ENCODE results near the gene BMF.

DNA sequence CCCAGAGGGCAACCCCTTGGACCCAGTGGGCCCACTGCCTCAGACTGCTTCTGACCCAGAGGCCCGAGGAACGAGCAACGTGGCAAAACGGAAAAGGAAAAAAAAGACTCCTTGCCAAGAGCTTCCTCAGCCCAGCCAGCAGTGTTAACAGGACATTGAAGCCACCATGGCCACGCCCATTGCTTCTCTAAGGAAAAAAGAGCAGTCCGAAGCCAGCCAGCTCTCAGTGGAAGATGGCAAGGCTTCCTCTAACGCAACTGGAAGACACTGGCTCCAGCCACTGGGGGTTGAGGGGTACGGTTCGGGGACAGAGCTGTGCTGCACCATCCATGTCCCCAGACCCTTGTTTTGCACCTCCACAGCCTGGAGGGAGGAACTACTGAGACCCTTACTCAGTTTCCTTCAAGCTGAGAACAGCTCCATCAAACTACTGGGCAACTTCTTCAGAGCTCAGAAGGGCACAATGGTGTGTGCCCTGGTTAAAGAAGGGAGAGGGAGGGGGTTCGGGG lies 10.7 kb downstream of the BMF start:
- TF ChIP-seq, protein P1, sequence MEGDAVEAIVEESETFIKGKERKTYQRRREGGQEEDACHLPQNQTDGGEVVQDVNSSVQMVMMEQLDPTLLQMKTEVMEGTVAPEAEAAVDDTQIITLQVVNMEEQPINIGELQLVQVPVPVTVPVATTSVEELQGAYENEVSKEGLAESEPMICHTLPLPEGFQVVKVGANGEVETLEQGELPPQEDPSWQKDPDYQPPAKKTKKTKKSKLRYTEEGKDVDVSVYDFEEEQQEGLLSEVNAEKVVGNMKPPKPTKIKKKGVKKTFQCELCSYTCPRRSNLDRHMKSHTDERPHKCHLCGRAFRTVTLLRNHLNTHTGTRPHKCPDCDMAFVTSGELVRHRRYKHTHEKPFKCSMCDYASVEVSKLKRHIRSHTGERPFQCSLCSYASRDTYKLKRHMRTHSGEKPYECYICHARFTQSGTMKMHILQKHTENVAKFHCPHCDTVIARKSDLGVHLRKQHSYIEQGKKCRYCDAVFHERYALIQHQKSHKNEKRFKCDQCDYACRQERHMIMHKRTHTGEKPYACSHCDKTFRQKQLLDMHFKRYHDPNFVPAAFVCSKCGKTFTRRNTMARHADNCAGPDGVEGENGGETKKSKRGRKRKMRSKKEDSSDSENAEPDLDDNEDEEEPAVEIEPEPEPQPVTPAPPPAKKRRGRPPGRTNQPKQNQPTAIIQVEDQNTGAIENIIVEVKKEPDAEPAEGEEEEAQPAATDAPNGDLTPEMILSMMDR (IDR thresholded peaks at IDR 0.05), result no peak
- TF ChIP-seq POLR2A (IDR thresholded peaks at IDR 0.05), result no peak

Measured in thyroid gland (tissue), 4 donors.